Aorta (tissue), 5 donors: ENCODE measurements around the gene RETREG1. TPM values are rescaled to one million over a fixed set of nuclear protein-coding genes. Genes with fewer than 3 reads are reported as not detected.
A peak's percentile ranks its signal among the peaks of the same experiment; 100 is the strongest.
"Not testable (repeated sequence)": the region's sequence is repeated elsewhere in the genome, so short reads cannot be mapped to it uniquely, and the experiment has no call there.

ENCODE experiments used
- ATAC-seq: fragments of 200-7000 bp; cut with Tn5 transposase; one replicate; pipeline ENCODE4 v1.9.1; 2022; ENCODE audit warnings: moderate library complexity; ENCODE audit not compliant: low FRiP score
- DNase-seq, 2 donors: peaks; one replicate each; pipeline ENCODE4 v3.0.0-alpha.2; 2020
- H3K27ac ChIP-seq, 2 donors: one replicate each; pipeline ENCODE4 v1.5.1; 2013; ENCODE audit warnings: low read length in 2 of 2, mild to moderate bottlenecking in 2 of 2, moderate library complexity in 2 of 2, control low read depth in 1 of 2, inconsistent platforms in 1 of 2, low read depth in 1 of 2
- H3K27me3 ChIP-seq, 2 donors: one replicate each; pipeline ENCODE4 v1.6.1; 2013; ENCODE audit warnings: control low read depth in 1 of 2, low read length in 1 of 2, mild to moderate bottlenecking in 1 of 2, moderate library complexity in 1 of 2; ENCODE audit not compliant: insufficient read depth in 2 of 2, control insufficient read depth in 1 of 2
- H3K36me3 ChIP-seq, 2 donors: one replicate each; pipeline ENCODE4 v1.6.1; 2013; ENCODE audit warnings: control low read depth in 1 of 2, low read length in 1 of 2, mild to moderate bottlenecking in 1 of 2; ENCODE audit not compliant: insufficient read depth in 2 of 2, control insufficient read depth in 1 of 2
- H3K4me1 ChIP-seq, 2 donors: one replicate each; pipeline ENCODE4 v1.6.1; 2013; ENCODE audit warnings: low read length in 2 of 2, control low read depth in 1 of 2, mild to moderate bottlenecking in 1 of 2, moderate library complexity in 1 of 2; ENCODE audit not compliant: insufficient read depth in 2 of 2, control insufficient read depth in 1 of 2
- H3K4me3 ChIP-seq, 2 donors: one replicate each; pipeline ENCODE4 v1.5.1; 2013; ENCODE audit warnings: low read length in 2 of 2, control low read depth in 1 of 2, mild to moderate bottlenecking in 1 of 2
- H3K9me3 ChIP-seq: one replicate; pipeline ENCODE4 v1.6.1; 2013; ENCODE audit warnings: mild to moderate bottlenecking, low read length; ENCODE audit not compliant: control insufficient read depth
- WGBS, 2 donors: extraction: QIAGEN DNeasy Blood & Tissue Kit; methylation state at CpG; one replicate each; pipeline ENCODE4 v1.1.7; 2013; 5-methylcytosine and 5-hydroxymethylcytosine counted together
- intact Hi-C, 2 donors: fragments of 100-400 bp; cut with DNase I; formaldehyde crosslinking; loops; one replicate each; pipeline versions ENCODE4 v1.14.2 to v1.15.0; 2022
- polyA plus RNA-seq, 2 donors: library from polyadenylated mRNA; stranded (reverse); fragments of 200-250 nt; gene quantifications; one replicate each; pipeline ENCODE4 v1.2.3, GENCODE V29; 2013
- total RNA-seq, 2 donors: library from RNA; stranded (reverse); fragmentation: NEBNext Ultra II Directional; extraction: Animal tissue kit (Norgen Biotek cat#: 25700); gene quantifications; one replicate each; pipeline ENCODE4 v1.2.1, GENCODE V29; 2021
- donor health status: healthy with polysubstance abuse.
- donor health status: Bipolar disorder and iron deficiency.
- donor health status: DM: no; HTN: no; CAD: no.
- donor health status: DM: no; HTN: no; CAD: no.
- donor health status: DM: yes; HTN: yes; CAD: no.

RETREG1 gene
- total and polyA plus RNA-seq, 4 donors, result 0.56 to 9.7 (median 4.1) TPM

GRCh38 chr5:16480144-16480543 lies 136.7 kb downstream of the RETREG1 start:
- H3K9me3 ChIP-seq, result no peaks in the 10 kb centered on the region
- H3K4me1 ChIP-seq, result no peaks in the 10 kb centered on the region
- H3K27me3 ChIP-seq, result no peaks in the 10 kb centered on the region
- no peak overlapping the region for H3K4me3 ChIP-seq
- H3K36me3 ChIP-seq, result no peaks in the 10 kb centered on the region
- ATAC-seq (no peak), DNase-seq (no peak)
- intact Hi-C loops, result loop anchor here in 1 of 2 donors (10.0 kb wide), 1 partner anchor 715 kb away; no protein-coding TSS in a partner anchor
- no peak overlapping the region for H3K27ac ChIP-seq

GRCh38 chr5:16477541-16477940 lies 139.3 kb downstream of the RETREG1 start:
- intact Hi-C loops, result no loop called here
- Histone ChIP-seq H3K27ac (no peak overlapping the region), H3K4me1 (no peaks in the 10 kb centered on the region), H3K4me3 (no peak overlapping the region), H3K36me3 (peaks cover 0 to 1% of the 10 kb centered on the region in 2 donors), H3K9me3 (no peaks in the 10 kb centered on the region), H3K27me3 (no peaks in the 10 kb centered on the region)
- 12 to 14% methylated on average over 3 of the region's 3 CpGs for WGBS, 2 donors
- ATAC-seq, result no peak
- no peak for DNase-seq

- intact Hi-C loops, ATAC-seq, H3K36me3 ChIP-seq, H3K27ac ChIP-seq, DNase-seq, H3K4me3 ChIP-seq, H3K27me3 ChIP-seq, H3K4me1 ChIP-seq, H3K9me3 ChIP-seq: not testable (repeated sequence)
- WGBS, 2 donors, result 94 to 95% methylated on average over 3 of the region's 3 CpGs
Observed at GRCh38 chr5:16476417-16476816, 140.4 kb downstream of the RETREG1 start.

GRCh38 chr5:16471387-16471786 lies 145.4 kb downstream of the RETREG1 start:
- intact Hi-C loops, result no loop called here
- no peak for ATAC-seq
- WGBS, 2 donors, result 61 to 65% methylated on average over 3 of the region's 3 CpGs
- no peaks in the 10 kb centered on the region for H3K4me1 ChIP-seq
- H3K27me3 ChIP-seq, result no peaks in the 10 kb centered on the region
- no peak overlapping the region for H3K27ac ChIP-seq
- H3K4me3 ChIP-seq, result no peak overlapping the region
- peaks cover 0 to 1% of the 10 kb centered on the region in 2 donors for H3K36me3 ChIP-seq
- no peak for DNase-seq
- no peaks in the 10 kb centered on the region for H3K9me3 ChIP-seq

- DNase-seq (no peak), ATAC-seq (no peak)
- 74 to 77% methylated on average over 3 of the region's 3 CpGs for WGBS, 2 donors
- intact Hi-C loops, result no loop called here
- no peak overlapping the region for H3K4me3 ChIP-seq
- no peaks in the 10 kb centered on the region for H3K27me3 ChIP-seq
- peaks cover 0 to 2% of the 10 kb centered on the region in 2 donors for H3K4me1 ChIP-seq
- no peaks in the 10 kb centered on the region for H3K9me3 ChIP-seq
- H3K27ac ChIP-seq, result no peak overlapping the region
- H3K36me3 ChIP-seq, result peaks cover 0 to 2% of the 10 kb centered on the region in 2 donors
Observed at GRCh38 chr5:16467363-16468219, 149.2 kb downstream of the RETREG1 start.

- intact Hi-C loops, result no loop called here
- Histone ChIP-seq H3K4me3 (peak within 1 kb of the TSS; percentile 33 to 69), H3K9me3 (no peaks in the 10 kb centered on the region), H3K27ac (peak within 1 kb of the TSS in 1 of 2 donors; percentile 45), H3K4me1 (peaks cover 0 to 2% of the 10 kb centered on the region in 2 donors), H3K36me3 (peaks cover 2% of the 10 kb centered on the region in 2 donors), H3K27me3 (no peaks in the 10 kb centered on the region)
- peak; percentile 95 to 96 for DNase-seq
- peak; percentile 97 for ATAC-seq
- WGBS, 2 donors, result 0% methylated on average over 75 of the region's 75 CpGs
Observed at GRCh38 chr5:16465544-16466432, 151.0 kb downstream of the RETREG1 start, which contains the start of gene ZNF622. Gene ZNF622 (minus strand): TSS chr5:16465800. CDS start chr5:16465665, 135 bp downstream.

GRCh38 chr5:16464664-16465543 lies 151.9 kb downstream of the RETREG1 start:
- Histone ChIP-seq H3K27ac (peak overlapping the region in 1 of 2 donors; percentile 45), H3K27me3 (no peaks in the 10 kb centered on the region), H3K4me1 (peaks cover 0 to 2% of the 10 kb centered on the region in 2 donors), H3K9me3 (no peaks in the 10 kb centered on the region), H3K4me3 (peak overlapping the region; percentile 33 to 69), H3K36me3 (peaks cover 2 to 5% of the 10 kb centered on the region in 2 donors)
- intact Hi-C loops, result no loop called here
- no peak for DNase-seq
- WGBS, 2 donors, result 7% methylated on average over 40 of the region's 40 CpGs
- ATAC-seq, result peak; percentile 15

GRCh38 chr5:16464231-16464630 lies 152.6 kb downstream of the RETREG1 start:
- intact Hi-C loops, result no loop called here
- peaks cover 0 to 2% of the 10 kb centered on the region in 2 donors for H3K4me1 ChIP-seq
- H3K36me3 ChIP-seq, result peaks cover 2 to 7% of the 10 kb centered on the region in 2 donors
- ATAC-seq, result no peak
- no peaks in the 10 kb centered on the region for H3K27me3 ChIP-seq
- no peak overlapping the region for H3K27ac ChIP-seq
- no peak for DNase-seq
- 86 to 94% methylated on average over 1 of the region's 1 CpG for WGBS, 2 donors
- H3K4me3 ChIP-seq, result peak overlapping the region; percentile 33 to 69
- H3K9me3 ChIP-seq, result no peaks in the 10 kb centered on the region
